ENCODE measurements around the gene AVP. TPM values are rescaled to one million over a fixed set of nuclear protein-coding genes. Genes with fewer than 3 reads are reported as not detected.

Gene AVP
- total and polyA plus RNA-seq, 2 donors (not counting 3 experiments of a cell fraction or from before 2014, with no cell fraction given), result not detected

DNA sequence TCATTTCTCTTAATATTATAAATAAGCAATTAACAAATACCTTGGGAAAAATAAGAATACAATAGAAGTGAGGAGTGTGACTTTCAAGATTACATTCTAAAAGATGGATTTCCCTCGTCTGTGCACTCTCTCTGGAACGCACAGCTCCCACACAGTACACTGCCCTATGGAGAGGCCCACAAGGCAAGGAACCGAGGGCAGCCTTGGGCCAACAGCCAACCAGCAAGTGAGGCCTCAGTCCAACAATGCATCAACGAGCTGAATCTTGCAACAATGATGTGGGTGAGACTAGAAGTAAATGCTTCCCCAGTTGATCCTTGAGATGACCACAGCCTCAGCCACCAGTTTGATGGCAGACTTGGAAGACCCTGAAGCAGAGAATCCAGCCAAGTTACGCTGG, 34.5 kb upstream of the AVP start:
- TF ChIP-seq EZH2 (IDR thresholded peaks at IDR 0.05; ENCODE audit: borderline replicate concordance, low read depth, low read length, severe bottlenecking) (no peak), FOS (IDR thresholded peaks at IDR 0.05; ENCODE audit: borderline replicate concordance, insufficient read depth, low read length) (no peak), GATA2 (IDR thresholded peaks at IDR 0.05; ENCODE audit: insufficient read depth, insufficient read length, low read depth, low read length) (no peak), JUN (IDR thresholded peaks at IDR 0.05; ENCODE audit: borderline replicate concordance, insufficient read depth, insufficient read length, low read depth) (no peak), POLR2A (IDR thresholded peaks at IDR 0.05; ENCODE audit: low read depth, low read length) (no peak), POLR2AphosphoS5 (IDR thresholded peaks at IDR 0.05; ENCODE audit: insufficient read depth, low read depth, low read length) (no peak), MYC (IDR thresholded peaks at IDR 0.05; ENCODE audit: low read depth, low read length) (no peak)
- TF ChIP-seq, protein P1, sequence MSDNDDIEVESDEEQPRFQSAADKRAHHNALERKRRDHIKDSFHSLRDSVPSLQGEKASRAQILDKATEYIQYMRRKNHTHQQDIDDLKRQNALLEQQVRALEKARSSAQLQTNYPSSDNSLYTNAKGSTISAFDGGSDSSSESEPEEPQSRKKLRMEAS (IDR thresholded peaks at IDR 0.05; ENCODE audit: insufficient read depth, insufficient read length), result no peak
- TF ChIP-seq, protein P2, sequence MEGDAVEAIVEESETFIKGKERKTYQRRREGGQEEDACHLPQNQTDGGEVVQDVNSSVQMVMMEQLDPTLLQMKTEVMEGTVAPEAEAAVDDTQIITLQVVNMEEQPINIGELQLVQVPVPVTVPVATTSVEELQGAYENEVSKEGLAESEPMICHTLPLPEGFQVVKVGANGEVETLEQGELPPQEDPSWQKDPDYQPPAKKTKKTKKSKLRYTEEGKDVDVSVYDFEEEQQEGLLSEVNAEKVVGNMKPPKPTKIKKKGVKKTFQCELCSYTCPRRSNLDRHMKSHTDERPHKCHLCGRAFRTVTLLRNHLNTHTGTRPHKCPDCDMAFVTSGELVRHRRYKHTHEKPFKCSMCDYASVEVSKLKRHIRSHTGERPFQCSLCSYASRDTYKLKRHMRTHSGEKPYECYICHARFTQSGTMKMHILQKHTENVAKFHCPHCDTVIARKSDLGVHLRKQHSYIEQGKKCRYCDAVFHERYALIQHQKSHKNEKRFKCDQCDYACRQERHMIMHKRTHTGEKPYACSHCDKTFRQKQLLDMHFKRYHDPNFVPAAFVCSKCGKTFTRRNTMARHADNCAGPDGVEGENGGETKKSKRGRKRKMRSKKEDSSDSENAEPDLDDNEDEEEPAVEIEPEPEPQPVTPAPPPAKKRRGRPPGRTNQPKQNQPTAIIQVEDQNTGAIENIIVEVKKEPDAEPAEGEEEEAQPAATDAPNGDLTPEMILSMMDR (IDR thresholded peaks at IDR 0.05; ENCODE audit: extremely low read depth in 1 of 2, insufficient read depth in 1 of 2, low read depth in 1 of 2, low read length in 2 of 2), result no peak
- no peaks in the 10 kb centered on the region for H3K9me3 ChIP-seq (replicated peaks; ENCODE audit: control insufficient read depth, insufficient read depth, low read length)
- H4K20me1 ChIP-seq (replicated peaks; ENCODE audit: control insufficient read depth, extremely low read depth, insufficient read depth, low read length), result no peaks in the 10 kb centered on the region
- H3K4me1 ChIP-seq (ENCODE audit: control insufficient read depth, extremely low read depth, insufficient read depth, low read length), result peaks cover 15% of the 10 kb centered on the region
- DNase-seq (ENCODE audit: low read depth, low spot score), result no peak
- no peak overlapping the region for H3K4me3 ChIP-seq (replicated peaks in 1 of 3; ENCODE audit: insufficient read depth in 1 of 3, low read depth in 1 of 3, low read length in 3 of 3)
- no peaks in the 10 kb centered on the region for H3K79me2 ChIP-seq (ENCODE audit: control insufficient read depth, insufficient read depth, low read length)
- H3K36me3 ChIP-seq (ENCODE audit: control insufficient read depth in 2 of 2, extremely low read depth in 1 of 2, insufficient read depth in 2 of 2, low read length in 2 of 2), result peaks cover 0 to 2% of the 10 kb centered on the region in 2 experiments
- BruUV-seq (replicated peaks), result no TSS peak
- no peak overlapping the region for H3K4me2 ChIP-seq (ENCODE audit: insufficient read depth, low read length)
- no peak overlapping the region for H2AFZ ChIP-seq (ENCODE audit: low read depth, low read length)
- no peaks in the 10 kb centered on the region for H3K27me3 ChIP-seq (ENCODE audit: control insufficient read depth in 2 of 2, insufficient read depth in 2 of 2, low read length in 2 of 2)
- FAIRE-seq, result no peak
- no peaks in the 10 kb centered on the region for H3K9me1 ChIP-seq (replicated peaks; ENCODE audit: control insufficient read depth, extremely low read depth, insufficient read depth, low read length)
- CTCF ChIA-PET, result interaction anchor here (2.3 kb wide), 1 partner anchor 158 kb away, joined by 6 read pairs; no protein-coding TSS in a partner anchor
- H3K27ac ChIP-seq (ENCODE audit: insufficient read depth, low read depth, low read length), result no peak overlapping the region
- H3K9ac ChIP-seq (replicated peaks; ENCODE audit: extremely low read depth, insufficient read depth, low read length), result no peak overlapping the region
- intact Hi-C loops (cut with micrococcal nuclease), result no loop called here
- dilution Hi-C loops (cut with MboI; ENCODE audit: extremely low pct_ligation_motif_present, low sequenced_read_pairs), result no loop called here
- POLR2A ChIA-PET, result no interaction called here
